ENCODE measurements around the gene DIP2C.
"Not testable (repeated sequence)": the region's sequence is repeated elsewhere in the genome, so short reads cannot be mapped to it uniquely, and the experiment has no call there.

The DIP2C gene

GRCh38 chr10:282294-283139, 407.0 kb downstream of the DIP2C start:
- H3K27me3 Mint-ChIP-seq = no peaks in the 10 kb centered on the region
- H3K4me1 Mint-ChIP-seq = no peaks in the 10 kb centered on the region
- H3K9me3 Mint-ChIP-seq = no peaks in the 10 kb centered on the region
- peaks cover 8% of the 10 kb centered on the region for H3K36me3 Mint-ChIP-seq
- no peak overlapping the region for H3K27ac Mint-ChIP-seq
- H3K4me3 Mint-ChIP-seq = no peak overlapping the region

GRCh38 chr10:279655-280054, 409.8 kb downstream of the DIP2C start:
- Mint-ChIP-seq H3K36me3 (peaks cover 4% of the 10 kb centered on the region), H3K4me1 (no peaks in the 10 kb centered on the region), H3K9me3 (no peaks in the 10 kb centered on the region), H3K27ac (no peak overlapping the region), H3K4me3 (no peak overlapping the region), H3K27me3 (no peaks in the 10 kb centered on the region)

- no peaks in the 10 kb centered on the region for H3K4me1 Mint-ChIP-seq
- no peaks in the 10 kb centered on the region for H3K27me3 Mint-ChIP-seq
- peaks cover 2% of the 10 kb centered on the region for H3K36me3 Mint-ChIP-seq
- H3K27ac Mint-ChIP-seq = no peak overlapping the region
- H3K9me3 Mint-ChIP-seq = no peaks in the 10 kb centered on the region
- H3K4me3 Mint-ChIP-seq = no peak overlapping the region
Observed at GRCh38 chr10:279232-279631, 410.2 kb downstream of the DIP2C start.

- no peaks in the 10 kb centered on the region for H3K4me1 Mint-ChIP-seq
- no peak overlapping the region for H3K4me3 Mint-ChIP-seq
- no peaks in the 10 kb centered on the region for H3K36me3 Mint-ChIP-seq
- no peaks in the 10 kb centered on the region for H3K9me3 Mint-ChIP-seq
- no peaks in the 10 kb centered on the region for H3K27me3 Mint-ChIP-seq
- no peak overlapping the region for H3K27ac Mint-ChIP-seq
Observed at GRCh38 chr10:278707-279106, 410.8 kb downstream of the DIP2C start.

- Mint-ChIP-seq H3K4me1 (no peaks in the 10 kb centered on the region), H3K27ac (no peak overlapping the region), H3K9me3 (no peaks in the 10 kb centered on the region), H3K27me3 (no peaks in the 10 kb centered on the region), H3K4me3 (no peak overlapping the region), H3K36me3 (no peaks in the 10 kb centered on the region)
Observed at GRCh38 chr10:277963-278362, 411.5 kb downstream of the DIP2C start.

GRCh38 chr10:275680-276079, 413.8 kb downstream of the DIP2C start:
- Mint-ChIP-seq H3K27ac (no peak overlapping the region), H3K9me3 (no peaks in the 10 kb centered on the region)

GRCh38 chr10:274866-275265, 414.6 kb downstream of the DIP2C start:
- no peak overlapping the region for H3K4me3 Mint-ChIP-seq
- H3K27ac Mint-ChIP-seq = no peak overlapping the region
- no peaks in the 10 kb centered on the region for H3K9me3 Mint-ChIP-seq
- H3K27me3 Mint-ChIP-seq = no peaks in the 10 kb centered on the region
- no peaks in the 10 kb centered on the region for H3K36me3 Mint-ChIP-seq
- H3K4me1 Mint-ChIP-seq = no peaks in the 10 kb centered on the region

More at GRCh38 chr10:275680-276079, 413.8 kb downstream of the DIP2C start:
- no peaks in the 10 kb centered on the region for H3K36me3 Mint-ChIP-seq
- H3K27me3 Mint-ChIP-seq = no peaks in the 10 kb centered on the region
- no peaks in the 10 kb centered on the region for H3K4me1 Mint-ChIP-seq
- H3K4me3 Mint-ChIP-seq = no peak overlapping the region

GRCh38 chr10:273088-273487, 416.4 kb downstream of the DIP2C start:
- no peaks in the 10 kb centered on the region for H3K36me3 Mint-ChIP-seq
- H3K27me3 Mint-ChIP-seq = no peaks in the 10 kb centered on the region
- H3K4me3 Mint-ChIP-seq = no peak overlapping the region
- no peak overlapping the region for H3K27ac Mint-ChIP-seq
- no peaks in the 10 kb centered on the region for H3K9me3 Mint-ChIP-seq
- H3K4me1 Mint-ChIP-seq = no peaks in the 10 kb centered on the region

GRCh38 chr10:271722-272121, 417.7 kb downstream of the DIP2C start:
- no peaks in the 10 kb centered on the region for H3K9me3 Mint-ChIP-seq
- no peak overlapping the region for H3K27ac Mint-ChIP-seq
- no peak overlapping the region for H3K4me3 Mint-ChIP-seq
- no peaks in the 10 kb centered on the region for H3K27me3 Mint-ChIP-seq
- H3K4me1 Mint-ChIP-seq = no peaks in the 10 kb centered on the region
- H3K36me3 Mint-ChIP-seq = no peaks in the 10 kb centered on the region

- no peaks in the 10 kb centered on the region for H3K36me3 Mint-ChIP-seq
- no peaks in the 10 kb centered on the region for H3K4me1 Mint-ChIP-seq
- H3K27ac Mint-ChIP-seq = no peak overlapping the region
- H3K4me3 Mint-ChIP-seq = no peak overlapping the region
- no peaks in the 10 kb centered on the region for H3K27me3 Mint-ChIP-seq
- no peaks in the 10 kb centered on the region for H3K9me3 Mint-ChIP-seq
Observed at GRCh38 chr10:271201-271600, 418.3 kb downstream of the DIP2C start.

- Mint-ChIP-seq H3K36me3 (no peaks in the 10 kb centered on the region), H3K4me3 (no peak overlapping the region), H3K27ac (no peak overlapping the region), H3K9me3 (no peaks in the 10 kb centered on the region), H3K27me3 (peaks cover 1% of the 10 kb centered on the region), H3K4me1 (no peaks in the 10 kb centered on the region)
Observed at GRCh38 chr10:269440-270074, 419.9 kb downstream of the DIP2C start.

GRCh38 chr10:267705-268104, 421.8 kb downstream of the DIP2C start:
- H3K9me3 Mint-ChIP-seq = no peaks in the 10 kb centered on the region

GRCh38 chr10:266974-267425, 422.5 kb downstream of the DIP2C start:
- H3K27me3 Mint-ChIP-seq = peaks cover 1% of the 10 kb centered on the region
- H3K36me3 Mint-ChIP-seq = no peaks in the 10 kb centered on the region
- H3K4me3 Mint-ChIP-seq = no peak overlapping the region
- H3K27ac Mint-ChIP-seq = no peak overlapping the region
- H3K4me1 Mint-ChIP-seq = no peaks in the 10 kb centered on the region
- H3K9me3 Mint-ChIP-seq = no peaks in the 10 kb centered on the region

More at GRCh38 chr10:267705-268104, 421.8 kb downstream of the DIP2C start:
- H3K4me3 Mint-ChIP-seq = no peak overlapping the region
- no peak overlapping the region for H3K27ac Mint-ChIP-seq
- no peaks in the 10 kb centered on the region for H3K36me3 Mint-ChIP-seq
- H3K4me1 Mint-ChIP-seq = no peaks in the 10 kb centered on the region
- peaks cover 1% of the 10 kb centered on the region for H3K27me3 Mint-ChIP-seq

GRCh38 chr10:265816-266588, 423.5 kb downstream of the DIP2C start:
- not testable (repeated sequence) for H3K9me3 Mint-ChIP-seq, H3K27ac Mint-ChIP-seq

GRCh38 chr10:265074-265440, 424.4 kb downstream of the DIP2C start:
- H3K4me3 Mint-ChIP-seq, H3K27me3 Mint-ChIP-seq, H3K9me3 Mint-ChIP-seq: not testable (repeated sequence)

More at GRCh38 chr10:265816-266588, 423.5 kb downstream of the DIP2C start:
- H3K36me3 Mint-ChIP-seq, H3K4me1 Mint-ChIP-seq, H3K27me3 Mint-ChIP-seq, H3K4me3 Mint-ChIP-seq: not testable (repeated sequence)

More at GRCh38 chr10:265074-265440, 424.4 kb downstream of the DIP2C start:
- H3K36me3 Mint-ChIP-seq, H3K4me1 Mint-ChIP-seq, H3K27ac Mint-ChIP-seq: not testable (repeated sequence)

Data from activated naive CD4-positive, alpha-beta T cell treated with anti-CD3 and anti-CD28 coated beads, Interleukin-2, amount 50 U/mL, for 24 hours (primary cell).